ENCODE data around the gene ATP10B.

DNA sequence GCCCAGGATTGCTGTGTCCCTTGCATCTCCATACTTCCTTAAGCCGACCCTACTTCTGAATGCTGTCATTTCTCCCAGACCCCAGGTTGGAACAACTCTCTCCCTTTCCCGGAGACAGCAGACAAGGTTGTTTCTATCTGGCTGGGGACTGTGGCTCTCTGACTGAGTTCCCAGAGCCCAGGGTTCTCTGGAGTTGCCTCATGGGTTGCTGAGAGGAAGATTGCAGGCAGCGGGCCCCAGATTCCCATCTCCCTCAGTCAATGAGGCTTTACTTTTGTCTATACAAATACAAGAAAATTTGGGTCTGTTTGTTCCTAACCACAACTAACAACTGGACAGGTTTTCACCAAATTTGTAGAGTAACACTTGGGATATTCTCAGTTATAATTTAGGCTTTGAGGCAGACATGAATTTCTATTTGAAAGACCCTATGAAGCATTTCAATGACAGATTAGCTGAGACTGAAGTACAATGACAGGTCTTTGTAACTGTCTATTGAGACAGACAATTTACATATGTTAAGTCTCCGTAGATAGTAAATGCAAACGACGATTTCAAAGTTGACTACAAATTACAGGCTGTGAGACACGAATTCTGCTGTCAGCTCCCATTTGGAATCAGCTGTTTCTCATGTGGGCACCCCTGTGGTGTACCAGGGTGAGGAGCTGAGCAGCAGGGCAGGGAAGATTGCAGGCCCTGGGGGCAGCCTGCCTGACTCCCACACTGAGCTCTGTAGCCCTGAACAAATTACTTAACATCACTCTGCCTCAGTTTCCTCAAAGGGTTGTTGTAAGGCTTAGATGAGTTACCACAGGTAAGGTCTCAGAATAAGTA is 107.5 kb downstream of the ATP10B start:
- TF ChIP-seq, protein P1, sequence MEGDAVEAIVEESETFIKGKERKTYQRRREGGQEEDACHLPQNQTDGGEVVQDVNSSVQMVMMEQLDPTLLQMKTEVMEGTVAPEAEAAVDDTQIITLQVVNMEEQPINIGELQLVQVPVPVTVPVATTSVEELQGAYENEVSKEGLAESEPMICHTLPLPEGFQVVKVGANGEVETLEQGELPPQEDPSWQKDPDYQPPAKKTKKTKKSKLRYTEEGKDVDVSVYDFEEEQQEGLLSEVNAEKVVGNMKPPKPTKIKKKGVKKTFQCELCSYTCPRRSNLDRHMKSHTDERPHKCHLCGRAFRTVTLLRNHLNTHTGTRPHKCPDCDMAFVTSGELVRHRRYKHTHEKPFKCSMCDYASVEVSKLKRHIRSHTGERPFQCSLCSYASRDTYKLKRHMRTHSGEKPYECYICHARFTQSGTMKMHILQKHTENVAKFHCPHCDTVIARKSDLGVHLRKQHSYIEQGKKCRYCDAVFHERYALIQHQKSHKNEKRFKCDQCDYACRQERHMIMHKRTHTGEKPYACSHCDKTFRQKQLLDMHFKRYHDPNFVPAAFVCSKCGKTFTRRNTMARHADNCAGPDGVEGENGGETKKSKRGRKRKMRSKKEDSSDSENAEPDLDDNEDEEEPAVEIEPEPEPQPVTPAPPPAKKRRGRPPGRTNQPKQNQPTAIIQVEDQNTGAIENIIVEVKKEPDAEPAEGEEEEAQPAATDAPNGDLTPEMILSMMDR (IDR thresholded peaks at IDR 0.05) = no peak
- TF ChIP-seq POLR2A (IDR thresholded peaks at IDR 0.05) = no peak
